OCI-LY1 (cell line): Measurements from ENCODE around the gene TMEM88.

Source experiments
- H2AFZ ChIP-seq: fragments of 200-600 bp; sonication (generic), shearing (Covaris generic); 2 replicates; pipeline ENCODE4 v1.6.0; 2014; ENCODE audit warnings: antibody characterized with exemption, mild to moderate bottlenecking, low read length
- H3F3A ChIP-seq: fragments of 200-600 bp; sonication (generic), shearing (Covaris generic); 2 replicates; pipeline ENCODE4 v1.6.0; 2014; ENCODE audit warnings: mild to moderate bottlenecking, antibody characterized with exemption, low read length, moderate library complexity; ENCODE audit not compliant: insufficient read depth
- H3K27ac ChIP-seq: fragments of 200-600 bp; sonication (generic); 2 replicates; pipeline ENCODE4 v1.5.1; 2014; ENCODE audit warnings: low read length, mixed run types, mild to moderate bottlenecking, low read depth; ENCODE audit not compliant: poor library complexity, severe bottlenecking
- H3K27me3 ChIP-seq: fragments of 200-600 bp; sonication (generic); 2 replicates; pipeline ENCODE4 v1.6.0; 2014; ENCODE audit warnings: antibody characterized with exemption, mild to moderate bottlenecking, low read length, moderate library complexity; ENCODE audit not compliant: insufficient read depth
- H3K36me3 ChIP-seq: fragments of 200-600 bp; sonication (generic); 2 replicates; pipeline ENCODE4 v1.6.1; 2014; ENCODE audit warnings: mild to moderate bottlenecking, antibody characterized with exemption, low read length, moderate library complexity, mixed read lengths; ENCODE audit not compliant: insufficient read depth
- H3K4me1 ChIP-seq: fragments of 200-600 bp; sonication (generic); 2 replicates; pipeline ENCODE4 v1.5.1; 2014; ENCODE audit warnings: mild to moderate bottlenecking, low read length, moderate library complexity; ENCODE audit not compliant: insufficient read depth, severe bottlenecking
- H3K4me2 ChIP-seq: fragments of 200-600 bp; sonication (generic), shearing (Covaris generic); 2 replicates; pipeline ENCODE4 v1.6.1; 2014; ENCODE audit warnings: low read length
- H3K4me3 ChIP-seq: fragments of 200-600 bp; sonication (generic); 2 replicates; pipeline ENCODE4 v1.5.1; 2014; ENCODE audit warnings: low read length, low read depth, mild to moderate bottlenecking, mixed read lengths; ENCODE audit not compliant: poor library complexity, severe bottlenecking
- H3K79me2 ChIP-seq: fragments of 200-600 bp; shearing (Covaris generic); 2 replicates; pipeline ENCODE4 v1.6.1; 2016; ENCODE audit warnings: mixed run types, low read length, mixed read lengths; ENCODE audit not compliant: insufficient read depth
- H3K9ac ChIP-seq: fragments of 200-600 bp; sonication (generic), shearing (Covaris generic); 2 replicates; pipeline ENCODE4 v1.6.1; 2014; ENCODE audit warnings: mild to moderate bottlenecking, low read length, mixed read lengths
- H3K9me2 ChIP-seq: fragments of 200-600 bp; sonication (generic), shearing (Covaris generic); 2 replicates; pipeline ENCODE4 v1.6.1; 2014; ENCODE audit warnings: low read depth, mild to moderate bottlenecking, low read length, mixed read lengths
- H3K9me3 ChIP-seq: fragments of 200-600 bp; shearing (Covaris generic); 2 replicates; pipeline ENCODE4 v1.6.1; 2014; ENCODE audit warnings: low read length, mixed read lengths
- H4K20me1 ChIP-seq: fragments of 200-600 bp; sonication (generic), shearing (Covaris generic); 2 replicates; pipeline ENCODE4 v1.6.0; 2016; ENCODE audit warnings: mild to moderate bottlenecking, low read length; ENCODE audit not compliant: insufficient read depth
- EZH2 ChIP-seq: fragments of 200-600 bp; sonication (generic), shearing (Covaris generic); IDR thresholded peaks from 2 replicates; pipeline ENCODE4 v1.8.0; 2017; ENCODE audit warnings: borderline replicate concordance, mixed run types, mild to moderate bottlenecking, antibody characterized with exemption, low read length, moderate library complexity, mixed read lengths
- TF ChIP-seq, protein P1 (sequence below): fragments of 200-600 bp; sonication (generic), shearing (Covaris generic); IDR thresholded peaks from 2 replicates; pipeline ENCODE4 v1.5.1; 2017; ENCODE audit warnings: mild to moderate bottlenecking, antibody characterized with exemption, low read length, moderate library complexity, mixed read lengths

Gene TMEM88

DNA sequence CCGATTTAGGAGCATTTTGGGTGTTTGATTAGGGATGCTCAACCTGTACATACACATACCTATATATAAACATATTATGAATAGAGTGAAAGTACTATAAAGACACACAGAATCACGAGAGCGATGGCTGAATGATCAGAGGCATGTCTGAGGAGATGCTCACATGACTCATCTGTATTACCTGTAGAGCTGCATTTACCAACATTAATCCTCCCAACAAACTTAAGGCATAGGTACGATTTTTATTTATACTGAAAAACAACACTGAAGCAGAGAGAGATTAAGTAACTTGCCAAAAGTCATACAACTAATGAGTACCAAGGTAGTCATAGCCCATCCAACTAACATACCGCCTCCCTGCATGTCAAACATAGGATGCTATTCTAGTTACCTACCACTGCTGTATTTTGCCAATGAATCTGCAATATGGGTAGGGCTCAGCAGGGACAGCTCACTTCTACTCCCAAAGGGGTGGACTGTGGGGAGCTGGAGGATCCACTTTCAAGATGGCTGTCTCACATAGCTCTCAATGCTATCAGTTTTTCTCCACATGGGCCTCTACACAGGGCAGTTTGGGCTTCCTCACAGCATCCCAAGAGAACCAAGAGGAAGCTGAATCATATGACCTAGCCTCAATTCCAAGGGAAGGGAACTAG lies 10.3 kb downstream of the TMEM88 start:
- H3K4me3 ChIP-seq, result no peak overlapping the region
- H3K9me2 ChIP-seq, result no peaks in the 10 kb centered on the region
- TF ChIP-seq, protein P1, sequence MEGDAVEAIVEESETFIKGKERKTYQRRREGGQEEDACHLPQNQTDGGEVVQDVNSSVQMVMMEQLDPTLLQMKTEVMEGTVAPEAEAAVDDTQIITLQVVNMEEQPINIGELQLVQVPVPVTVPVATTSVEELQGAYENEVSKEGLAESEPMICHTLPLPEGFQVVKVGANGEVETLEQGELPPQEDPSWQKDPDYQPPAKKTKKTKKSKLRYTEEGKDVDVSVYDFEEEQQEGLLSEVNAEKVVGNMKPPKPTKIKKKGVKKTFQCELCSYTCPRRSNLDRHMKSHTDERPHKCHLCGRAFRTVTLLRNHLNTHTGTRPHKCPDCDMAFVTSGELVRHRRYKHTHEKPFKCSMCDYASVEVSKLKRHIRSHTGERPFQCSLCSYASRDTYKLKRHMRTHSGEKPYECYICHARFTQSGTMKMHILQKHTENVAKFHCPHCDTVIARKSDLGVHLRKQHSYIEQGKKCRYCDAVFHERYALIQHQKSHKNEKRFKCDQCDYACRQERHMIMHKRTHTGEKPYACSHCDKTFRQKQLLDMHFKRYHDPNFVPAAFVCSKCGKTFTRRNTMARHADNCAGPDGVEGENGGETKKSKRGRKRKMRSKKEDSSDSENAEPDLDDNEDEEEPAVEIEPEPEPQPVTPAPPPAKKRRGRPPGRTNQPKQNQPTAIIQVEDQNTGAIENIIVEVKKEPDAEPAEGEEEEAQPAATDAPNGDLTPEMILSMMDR, result no peak
- no peak for TF ChIP-seq EZH2
- no peak overlapping the region for H3K4me2 ChIP-seq
- H3K27ac ChIP-seq, result no peak overlapping the region
- no peak overlapping the region for H3K9ac ChIP-seq
- H4K20me1 ChIP-seq, result no peaks in the 10 kb centered on the region
- H3K9me3 ChIP-seq, result no peaks in the 10 kb centered on the region
- peaks cover 55% of the 10 kb centered on the region for H3K36me3 ChIP-seq
- H3K27me3 ChIP-seq, result no peaks in the 10 kb centered on the region
- no peak overlapping the region for H2AFZ ChIP-seq
- H3K79me2 ChIP-seq, result no peaks in the 10 kb centered on the region
- H3K4me1 ChIP-seq, result peaks cover 8% of the 10 kb centered on the region
- no peaks in the 10 kb centered on the region for H3F3A ChIP-seq

GRCh38 chr17:7867881-7868329 lies 13.0 kb downstream of the TMEM88 start:
- Histone ChIP-seq H3K4me3 (no peak overlapping the region), H3K27ac (no peak overlapping the region), H3F3A (no peaks in the 10 kb centered on the region), H3K4me1 (peaks cover 5% of the 10 kb centered on the region), H3K4me2 (no peak overlapping the region), H2AFZ (no peak overlapping the region), H3K9me3 (no peaks in the 10 kb centered on the region), H3K36me3 (peaks cover 44% of the 10 kb centered on the region), H3K79me2 (no peaks in the 10 kb centered on the region), H3K27me3 (no peaks in the 10 kb centered on the region), H3K9ac (no peak overlapping the region), H3K9me2 (no peaks in the 10 kb centered on the region), H4K20me1 (no peaks in the 10 kb centered on the region)
- TF ChIP-seq, protein P1, result no peak
- no peak for TF ChIP-seq EZH2

DNA sequence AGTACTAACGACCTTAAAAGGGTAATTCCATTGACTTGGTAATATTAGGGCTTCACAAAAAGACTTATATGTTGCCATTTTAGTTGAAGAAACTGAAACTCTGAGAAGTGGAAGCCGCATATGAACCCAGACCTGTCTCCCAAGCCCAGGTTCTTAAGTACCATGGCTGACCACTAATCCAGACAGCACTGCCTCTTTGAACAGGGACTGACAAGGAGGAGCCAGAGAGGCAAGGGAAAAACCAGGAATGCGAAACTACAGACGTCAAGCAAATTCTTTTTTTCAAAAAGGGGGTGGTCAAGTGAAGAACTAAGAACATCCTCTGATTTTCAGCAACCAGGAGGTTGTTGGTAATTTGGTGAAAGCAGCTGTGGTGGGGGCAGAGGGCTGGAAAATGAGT lies 18.2 kb downstream of the TMEM88 start:
- H3K4me1 ChIP-seq, result no peaks in the 10 kb centered on the region
- no peaks in the 10 kb centered on the region for H3K27me3 ChIP-seq
- no peak overlapping the region for H3K9ac ChIP-seq
- H3K79me2 ChIP-seq, result no peaks in the 10 kb centered on the region
- no peaks in the 10 kb centered on the region for H3K9me2 ChIP-seq
- no peak overlapping the region for H2AFZ ChIP-seq
- no peak overlapping the region for H3K4me2 ChIP-seq
- H3K4me3 ChIP-seq, result no peak overlapping the region
- no peak overlapping the region for H3K27ac ChIP-seq
- H3K36me3 ChIP-seq, result peaks cover 46% of the 10 kb centered on the region
- no peaks in the 10 kb centered on the region for H3F3A ChIP-seq
- H4K20me1 ChIP-seq, result no peaks in the 10 kb centered on the region
- H3K9me3 ChIP-seq, result no peaks in the 10 kb centered on the region
- TF ChIP-seq, protein P1, result no peak
- no peak for TF ChIP-seq EZH2
